Skeletal muscle tissue (tissue), 4 donors: ENCODE data around the gene CPSF3. TPM values are rescaled to one million over a fixed set of nuclear protein-coding genes. Genes with fewer than 3 reads are reported as not detected.

Experiments used
- H3K27ac ChIP-seq: one replicate; pipeline ENCODE4 v1.7.0; 2013; ENCODE audit warnings: mild to moderate bottlenecking, low read depth, low read length, inconsistent platforms
- H3K27me3 ChIP-seq, 3 donors: one replicate each; pipeline ENCODE4 v1.7.0; 2013; ENCODE audit warnings: low read length in 3 of 3; ENCODE audit not compliant: control insufficient read depth in 3 of 3, insufficient read depth in 3 of 3
- H3K36me3 ChIP-seq, 3 donors: one replicate each; pipeline ENCODE4 v1.7.0; 2013; ENCODE audit warnings: low read length in 3 of 3; ENCODE audit not compliant: control insufficient read depth in 3 of 3, insufficient read depth in 3 of 3
- H3K4me1 ChIP-seq, 3 donors: one replicate each; pipeline ENCODE4 v1.7.0; 2013; ENCODE audit warnings: low read length in 3 of 3, mild to moderate bottlenecking in 3 of 3; ENCODE audit not compliant: control insufficient read depth in 3 of 3, insufficient read depth in 3 of 3
- H3K4me3 ChIP-seq, 3 donors: one replicate each; pipeline ENCODE4 v1.7.0; 2013; ENCODE audit warnings: low read length in 3 of 3
- H3K9ac ChIP-seq, 3 donors: one replicate each; pipeline ENCODE4 v1.7.0; 2013; ENCODE audit warnings: low read length in 3 of 3, mild to moderate bottlenecking in 3 of 3, moderate library complexity in 2 of 3, low read depth in 1 of 3
- H3K9me3 ChIP-seq, 3 donors: one replicate each; pipeline ENCODE4 v1.7.0; 2013; ENCODE audit warnings: low read length in 3 of 3; ENCODE audit not compliant: control insufficient read depth in 3 of 3
- total RNA-seq: library from RNA; depleted of rRNA; stranded (reverse); fragments of >200 nt; gene quantifications from one replicate; pipeline ENCODE4 v1.2.3, GENCODE V29; 2014
- donor health status: Osteomylitis.

Gene CPSF3
- total RNA-seq, 1 donor from 2014 or later: 27.7 TPM

DNA sequence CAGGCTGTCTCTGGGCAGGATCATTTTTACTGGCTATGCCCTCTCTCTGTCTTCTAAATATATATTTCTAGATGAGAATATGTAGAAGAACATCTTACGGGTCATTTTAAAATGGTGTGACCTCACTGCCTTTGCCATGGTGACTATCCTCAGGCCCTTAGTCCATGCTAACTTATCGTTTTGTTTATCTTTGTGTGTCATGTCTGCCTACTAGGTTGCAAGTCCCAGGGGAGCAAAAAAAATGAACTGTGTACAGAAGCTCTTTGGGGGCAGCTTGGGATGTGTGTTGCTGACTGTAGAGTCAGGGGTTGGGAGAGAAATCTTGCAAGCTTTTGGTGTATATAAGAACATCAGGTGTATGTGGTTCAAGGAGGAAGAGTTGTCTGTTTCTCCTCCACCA, 11.0 kb downstream of the CPSF3 start:
- no peak overlapping the region for H3K4me3 ChIP-seq
- H3K36me3 ChIP-seq: peaks cover 14 to 62% (median 59%) of the 10 kb centered on the region in 3 donors
- no peaks in the 10 kb centered on the region for H3K9me3 ChIP-seq
- no peaks in the 10 kb centered on the region for H3K27me3 ChIP-seq
- no peaks in the 10 kb centered on the region for H3K4me1 ChIP-seq
- H3K9ac ChIP-seq: no peak overlapping the region
- no peak overlapping the region for H3K27ac ChIP-seq

DNA sequence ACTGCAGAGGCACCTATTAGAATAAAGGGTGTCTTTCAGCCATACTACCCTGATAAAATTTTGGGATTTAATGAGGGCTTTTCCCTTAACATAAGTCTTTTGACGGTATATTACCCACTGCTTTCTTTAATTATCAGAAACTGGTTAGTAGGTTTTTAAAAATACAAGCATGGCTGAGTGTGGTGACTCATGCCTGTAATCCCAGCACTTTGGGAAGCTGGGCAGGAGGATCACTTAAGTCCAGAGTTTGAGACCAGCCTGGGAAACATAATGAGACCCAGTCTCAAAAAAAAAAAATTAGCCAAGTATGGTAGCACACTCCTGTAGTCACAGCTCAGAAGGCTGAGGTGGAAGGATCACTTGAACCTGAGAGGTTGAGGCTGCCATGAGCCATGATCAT, 16.1 kb downstream of the CPSF3 start:
- H3K4me1 ChIP-seq: no peaks in the 10 kb centered on the region
- H3K9me3 ChIP-seq: no peaks in the 10 kb centered on the region
- H3K9ac ChIP-seq: no peak overlapping the region
- H3K27ac ChIP-seq: no peak overlapping the region
- H3K36me3 ChIP-seq: peaks cover 22 to 57% (median 46%) of the 10 kb centered on the region in 3 donors
- no peaks in the 10 kb centered on the region for H3K27me3 ChIP-seq
- no peak overlapping the region for H3K4me3 ChIP-seq

DNA sequence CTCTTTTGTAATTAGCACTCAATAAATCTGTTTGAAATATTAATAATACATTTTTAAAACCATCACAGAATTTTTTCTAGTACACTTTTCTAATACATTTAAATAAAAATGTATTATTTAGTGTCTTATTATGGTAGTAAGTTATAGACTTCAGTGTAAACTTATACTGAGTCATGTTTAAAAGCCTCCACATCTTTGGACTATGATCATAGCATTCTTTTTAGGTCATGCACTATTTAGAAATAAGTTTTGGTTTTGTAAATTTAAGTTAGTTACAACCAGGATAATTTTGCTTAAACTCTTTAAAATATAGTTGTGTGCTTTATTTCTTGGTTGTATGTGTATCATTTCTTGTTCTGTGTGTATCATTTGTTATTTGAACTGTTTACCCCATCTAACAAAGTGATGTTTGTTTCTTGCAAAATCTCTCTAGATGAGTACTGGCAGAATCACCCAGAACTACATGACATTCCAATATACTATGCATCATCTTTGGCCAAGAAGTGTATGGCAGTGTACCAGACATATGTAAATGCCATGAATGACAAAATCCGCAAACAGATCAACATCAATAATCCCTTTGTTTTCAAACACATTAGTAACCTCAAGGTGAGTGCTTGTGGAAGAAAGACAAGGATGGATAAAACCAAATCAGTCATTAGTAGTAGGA, 16.7 kb downstream of the CPSF3 start:
- H3K9ac ChIP-seq: no peak overlapping the region

DNA sequence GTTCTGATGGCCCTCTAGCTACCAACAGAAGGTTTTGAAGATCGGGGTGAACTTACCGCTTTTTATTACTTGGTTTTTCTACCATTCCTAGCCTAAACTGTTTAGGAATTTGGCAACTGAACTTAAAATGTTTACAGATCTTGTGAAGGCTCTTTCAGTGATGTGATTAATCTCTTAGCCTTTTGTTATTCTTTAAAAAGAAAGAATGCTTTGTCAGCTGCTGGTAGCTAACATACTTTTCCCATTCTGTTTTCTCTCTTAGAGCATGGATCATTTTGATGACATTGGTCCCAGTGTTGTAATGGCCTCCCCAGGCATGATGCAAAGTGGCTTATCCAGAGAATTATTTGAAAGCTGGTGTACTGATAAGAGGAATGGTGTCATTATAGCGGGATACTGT, 18.1 kb downstream of the CPSF3 start:
- Histone ChIP-seq H3K27me3 (no peaks in the 10 kb centered on the region), H3K36me3 (peaks cover 23 to 58% (median 51%) of the 10 kb centered on the region in 3 donors), H3K9ac (no peak overlapping the region), H3K9me3 (no peaks in the 10 kb centered on the region), H3K4me3 (no peak overlapping the region), H3K27ac (no peak overlapping the region), H3K4me1 (no peaks in the 10 kb centered on the region)

More for the DNA sequence above, 16.7 kb downstream of the CPSF3 start:
- H3K27me3 ChIP-seq: no peaks in the 10 kb centered on the region
- H3K9me3 ChIP-seq: no peaks in the 10 kb centered on the region
- no peaks in the 10 kb centered on the region for H3K4me1 ChIP-seq
- H3K4me3 ChIP-seq: no peak overlapping the region
- no peak overlapping the region for H3K27ac ChIP-seq
- H3K36me3 ChIP-seq: peaks cover 20 to 57% (median 43%) of the 10 kb centered on the region in 3 donors

DNA sequence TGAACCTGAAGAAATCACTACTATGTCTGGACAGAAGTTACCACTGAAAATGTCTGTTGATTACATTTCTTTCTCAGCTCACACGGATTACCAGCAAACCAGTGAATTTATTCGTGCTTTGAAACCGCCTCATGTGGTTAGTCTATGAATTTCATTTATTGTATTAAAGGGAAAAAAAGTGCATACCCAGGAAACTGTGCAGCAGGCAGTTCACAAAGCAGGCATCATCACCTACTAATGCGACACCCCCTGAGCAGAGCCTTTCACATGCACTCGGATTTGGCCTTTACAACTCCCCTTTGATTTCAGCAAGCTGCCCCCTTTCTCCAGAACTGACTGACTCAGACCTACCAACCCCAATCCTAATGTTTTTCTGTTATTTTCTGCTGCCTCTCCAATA, 20.1 kb downstream of the CPSF3 start:
- no peaks in the 10 kb centered on the region for H3K4me1 ChIP-seq
- H3K9ac ChIP-seq: no peak overlapping the region
- no peaks in the 10 kb centered on the region for H3K27me3 ChIP-seq
- no peak overlapping the region for H3K4me3 ChIP-seq
- H3K27ac ChIP-seq: no peak overlapping the region
- H3K9me3 ChIP-seq: no peaks in the 10 kb centered on the region
- peaks cover 23 to 50% (median 42%) of the 10 kb centered on the region in 3 donors for H3K36me3 ChIP-seq

DNA sequence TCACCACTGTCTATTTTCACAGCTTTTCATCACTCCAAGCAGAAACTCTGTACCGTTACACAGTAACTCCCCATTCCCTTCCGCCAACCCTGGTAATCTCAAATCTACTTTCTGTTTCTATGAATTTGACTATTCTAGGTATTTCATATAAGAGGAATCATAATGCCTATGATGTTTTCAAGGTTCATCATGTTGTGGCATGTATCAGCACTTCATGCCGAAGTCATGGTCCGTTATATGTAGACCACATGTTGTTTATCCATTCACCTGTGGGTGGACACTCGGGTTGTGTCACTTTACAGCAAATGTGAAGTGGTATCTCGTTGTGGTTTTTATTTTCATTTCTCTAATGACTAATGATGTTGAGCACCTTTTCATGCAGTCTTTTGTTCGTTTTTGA, 21.6 kb downstream of the CPSF3 start:
- Histone ChIP-seq H3K9me3 (no peaks in the 10 kb centered on the region), H3K27me3 (no peaks in the 10 kb centered on the region), H3K4me1 (no peaks in the 10 kb centered on the region), H3K4me3 (no peak overlapping the region), H3K27ac (no peak overlapping the region), H3K36me3 (peaks cover 28 to 46% (median 46%) of the 10 kb centered on the region in 3 donors), H3K9ac (no peak overlapping the region)

DNA sequence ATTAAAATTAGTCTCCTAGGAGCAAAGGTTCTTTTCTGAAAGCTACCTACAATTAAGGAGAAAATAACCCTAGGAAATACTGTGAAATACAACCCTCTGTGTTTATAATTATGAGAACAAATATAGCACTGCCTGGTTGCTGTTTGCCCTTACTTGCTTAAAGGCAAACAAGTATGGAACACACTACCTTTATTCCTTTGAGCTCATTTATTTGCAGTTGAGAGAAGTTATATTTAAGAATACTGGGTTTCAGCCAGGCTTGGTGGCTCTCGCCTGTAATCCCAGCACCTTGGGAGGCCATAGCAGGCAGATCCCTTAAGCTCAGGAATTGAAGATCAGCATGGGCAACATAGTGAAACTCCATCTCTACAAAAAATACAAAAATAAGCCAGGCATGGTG, 27.8 kb downstream of the CPSF3 start:
- Histone ChIP-seq H3K9ac (no peak overlapping the region), H3K4me3 (no peak overlapping the region), H3K36me3 (peaks cover 12 to 22% (median 20%) of the 10 kb centered on the region in 3 donors), H3K27ac (no peak overlapping the region), H3K4me1 (no peaks in the 10 kb centered on the region), H3K27me3 (no peaks in the 10 kb centered on the region), H3K9me3 (no peaks in the 10 kb centered on the region)

DNA sequence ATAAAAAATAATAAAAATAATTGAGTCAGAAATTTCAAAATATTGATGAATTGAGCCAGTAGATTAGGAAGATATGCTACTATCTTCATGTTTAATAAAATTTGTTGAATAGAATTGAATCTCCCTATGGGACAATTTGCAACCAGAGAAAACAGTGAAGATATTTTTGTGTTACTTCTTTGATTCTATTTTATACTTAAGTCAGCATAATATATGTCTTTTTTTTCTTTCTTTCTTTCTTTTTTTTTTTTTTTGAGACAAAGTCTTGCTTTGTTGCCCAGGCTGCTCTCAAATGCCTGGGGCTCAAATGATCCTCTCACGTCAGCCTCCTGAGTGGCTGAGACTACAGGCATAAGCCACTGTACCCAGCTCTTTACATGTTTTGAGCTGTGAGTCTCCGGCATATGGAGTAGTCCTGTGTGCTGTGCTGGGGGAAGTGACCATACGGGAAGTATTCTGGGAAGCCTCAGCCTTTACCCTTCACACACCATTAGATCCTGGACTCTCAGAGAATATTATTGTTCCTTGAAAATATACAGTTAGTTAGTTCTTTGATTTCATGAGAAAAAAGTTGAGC, 37.1 kb downstream of the CPSF3 start:
- Histone ChIP-seq H3K9me3 (no peaks in the 10 kb centered on the region), H3K4me1 (no peaks in the 10 kb centered on the region), H3K9ac (no peak overlapping the region), H3K27me3 (no peaks in the 10 kb centered on the region), H3K36me3 (peaks cover 2 to 20% (median 12%) of the 10 kb centered on the region in 3 donors), H3K4me3 (no peak overlapping the region), H3K27ac (no peak overlapping the region)

DNA sequence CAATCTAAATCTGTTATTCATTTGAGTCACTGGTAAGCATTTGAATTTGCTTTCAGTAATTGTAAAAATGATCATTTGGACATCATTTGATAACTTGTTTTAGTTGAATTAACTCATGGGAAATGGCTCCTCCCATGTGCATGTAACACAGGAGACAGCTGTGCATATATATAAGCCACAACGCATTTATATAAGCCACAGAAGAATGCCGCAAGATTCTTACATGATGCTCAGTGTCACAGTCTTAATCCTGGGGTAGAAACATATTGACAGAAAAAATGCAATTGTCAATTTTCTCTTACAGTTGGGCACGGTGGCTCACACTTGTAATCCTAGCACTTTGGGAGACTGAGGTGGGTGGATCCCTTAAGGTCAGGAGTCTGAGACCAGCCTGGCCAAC, 37.6 kb downstream of the CPSF3 start:
- Histone ChIP-seq H3K27ac (no peak overlapping the region), H3K4me1 (no peaks in the 10 kb centered on the region), H3K9ac (no peak overlapping the region), H3K27me3 (no peaks in the 10 kb centered on the region), H3K4me3 (no peak overlapping the region), H3K36me3 (peaks cover 2 to 20% (median 14%) of the 10 kb centered on the region in 3 donors), H3K9me3 (no peaks in the 10 kb centered on the region)

DNA sequence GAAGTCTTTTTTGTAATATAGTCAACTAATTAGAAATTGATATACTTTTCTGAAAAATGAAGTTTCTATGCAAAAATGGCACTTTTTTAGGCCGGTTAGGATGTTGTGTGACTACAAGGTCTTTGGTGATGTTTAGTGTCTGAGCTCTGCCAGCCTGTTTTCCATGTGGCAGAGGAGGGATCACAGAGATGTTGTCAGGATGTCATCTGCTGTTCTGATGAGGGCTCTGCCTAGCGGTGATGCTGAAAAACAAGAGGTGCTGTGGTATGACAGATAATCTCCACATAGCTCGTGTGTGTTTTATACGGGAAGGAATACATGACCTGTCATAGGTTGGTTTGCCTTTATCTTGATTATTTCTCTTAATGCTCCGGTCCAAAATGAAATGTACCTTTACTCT, 38.9 kb downstream of the CPSF3 start:
- H3K4me1 ChIP-seq: no peaks in the 10 kb centered on the region
- peaks cover 0 to 23% (median 17%) of the 10 kb centered on the region in 3 donors for H3K36me3 ChIP-seq

More for the DNA sequence above, 38.9 kb downstream of the CPSF3 start:
- Histone ChIP-seq H3K4me3 (no peak overlapping the region), H3K27me3 (no peaks in the 10 kb centered on the region), H3K9ac (no peak overlapping the region), H3K9me3 (no peaks in the 10 kb centered on the region), H3K27ac (no peak overlapping the region)
